Stimulated activated naive CD8-positive, alpha-beta T cell treated with anti-CD3 and anti-CD28 coated beads, Interleukin-15, Interleukin-2, amounts not matched to agents 100 ng/mL and 50 ng/mL, for 24 hours (primary cell): ENCODE results near the gene CIPC.
A peak's percentile ranks its signal among the peaks of the same experiment; 100 is the strongest.

Experiments
- H3K27ac Mint-ChIP-seq: one replicate; pipeline ENCODE4 v1.8.0; 2021; ENCODE audit warnings: mild to moderate bottlenecking, mixed read lengths
- H3K27me3 Mint-ChIP-seq: one replicate; pipeline ENCODE4 v1.8.0; 2021; ENCODE audit warnings: mixed read lengths
- H3K36me3 Mint-ChIP-seq: one replicate; pipeline ENCODE4 v1.8.0; 2021; ENCODE audit warnings: low read depth, mixed read lengths
- H3K4me1 Mint-ChIP-seq: one replicate; pipeline ENCODE4 v1.8.0; 2021; ENCODE audit warnings: low read depth, mixed read lengths
- H3K4me3 Mint-ChIP-seq: one replicate; pipeline ENCODE4 v1.8.0; 2021; ENCODE audit warnings: mild to moderate bottlenecking, mixed read lengths
- H3K9me3 Mint-ChIP-seq: one replicate; pipeline ENCODE4 v1.8.0; 2021; ENCODE audit warnings: mixed read lengths

CIPC gene

GRCh38 chr14:77124345-77125280, 26.6 kb downstream of the CIPC start:
- no peak overlapping the region for H3K27ac Mint-ChIP-seq
- peaks cover 12% of the 10 kb centered on the region for H3K36me3 Mint-ChIP-seq
- H3K4me3 Mint-ChIP-seq = peak overlapping the region; percentile 68
- H3K27me3 Mint-ChIP-seq = peaks cover 47% of the 10 kb centered on the region
- peaks cover 34% of the 10 kb centered on the region for H3K4me1 Mint-ChIP-seq
- H3K9me3 Mint-ChIP-seq = no peaks in the 10 kb centered on the region

- Mint-ChIP-seq H3K4me3 (peak overlapping the region; percentile 64), H3K27me3 (peaks cover 49% of the 10 kb centered on the region), H3K36me3 (peaks cover 8% of the 10 kb centered on the region), H3K4me1 (peaks cover 30% of the 10 kb centered on the region), H3K9me3 (no peaks in the 10 kb centered on the region), H3K27ac (no peak overlapping the region)
Observed at GRCh38 chr14:77125281-77125801, 27.3 kb downstream of the CIPC start.

GRCh38 chr14:77125823-77126325, 27.8 kb downstream of the CIPC start:
- Mint-ChIP-seq H3K4me3 (peak overlapping the region; percentile 64), H3K36me3 (peaks cover 5% of the 10 kb centered on the region), H3K9me3 (no peaks in the 10 kb centered on the region), H3K4me1 (peaks cover 25% of the 10 kb centered on the region), H3K27ac (no peak overlapping the region), H3K27me3 (peaks cover 49% of the 10 kb centered on the region)

GRCh38 chr14:77126461-77126990, 28.5 kb downstream of the CIPC start:
- no peaks in the 10 kb centered on the region for H3K9me3 Mint-ChIP-seq
- peaks cover 18% of the 10 kb centered on the region for H3K4me1 Mint-ChIP-seq
- peaks cover 3% of the 10 kb centered on the region for H3K36me3 Mint-ChIP-seq
- peaks cover 53% of the 10 kb centered on the region for H3K27me3 Mint-ChIP-seq
- no peak overlapping the region for H3K27ac Mint-ChIP-seq
- H3K4me3 Mint-ChIP-seq = no peak overlapping the region

- peaks cover 11% of the 10 kb centered on the region for H3K4me1 Mint-ChIP-seq
- H3K9me3 Mint-ChIP-seq = no peaks in the 10 kb centered on the region
- no peak overlapping the region for H3K4me3 Mint-ChIP-seq
- no peaks in the 10 kb centered on the region for H3K36me3 Mint-ChIP-seq
- H3K27me3 Mint-ChIP-seq = peaks cover 73% of the 10 kb centered on the region
- no peak overlapping the region for H3K27ac Mint-ChIP-seq
Observed at GRCh38 chr14:77128414-77128891, 30.4 kb downstream of the CIPC start.

GRCh38 chr14:77130386-77130785, 32.3 kb downstream of the CIPC start:
- peaks cover 2% of the 10 kb centered on the region for H3K4me1 Mint-ChIP-seq
- H3K36me3 Mint-ChIP-seq = no peaks in the 10 kb centered on the region
- H3K4me3 Mint-ChIP-seq = no peak overlapping the region
- no peaks in the 10 kb centered on the region for H3K9me3 Mint-ChIP-seq
- H3K27me3 Mint-ChIP-seq = peaks cover 78% of the 10 kb centered on the region
- H3K27ac Mint-ChIP-seq = no peak overlapping the region

- Mint-ChIP-seq H3K4me1 (no peaks in the 10 kb centered on the region), H3K27ac (no peak overlapping the region), H3K36me3 (no peaks in the 10 kb centered on the region), H3K27me3 (peaks cover 73% of the 10 kb centered on the region), H3K4me3 (no peak overlapping the region), H3K9me3 (no peaks in the 10 kb centered on the region)
Observed at GRCh38 chr14:77131206-77131605, 33.1 kb downstream of the CIPC start.

- Mint-ChIP-seq H3K4me1 (no peaks in the 10 kb centered on the region), H3K9me3 (no peaks in the 10 kb centered on the region), H3K36me3 (no peaks in the 10 kb centered on the region), H3K4me3 (no peak overlapping the region), H3K27ac (no peak overlapping the region), H3K27me3 (peaks cover 71% of the 10 kb centered on the region)
Observed at GRCh38 chr14:77131871-77132486, 33.9 kb downstream of the CIPC start.

GRCh38 chr14:77133720-77134338, 35.8 kb downstream of the CIPC start:
- Mint-ChIP-seq H3K4me3 (no peak overlapping the region), H3K27me3 (peaks cover 73% of the 10 kb centered on the region)

GRCh38 chr14:77139022-77139421, 41.0 kb downstream of the CIPC start:
- Mint-ChIP-seq H3K36me3 (no peaks in the 10 kb centered on the region), H3K4me1 (peaks cover 16% of the 10 kb centered on the region), H3K4me3 (no peak overlapping the region), H3K27me3 (peaks cover 76% of the 10 kb centered on the region), H3K27ac (no peak overlapping the region), H3K9me3 (no peaks in the 10 kb centered on the region)

More at GRCh38 chr14:77133720-77134338, 35.8 kb downstream of the CIPC start:
- no peak overlapping the region for H3K27ac Mint-ChIP-seq
- H3K36me3 Mint-ChIP-seq = no peaks in the 10 kb centered on the region
- H3K4me1 Mint-ChIP-seq = peaks cover 3% of the 10 kb centered on the region
- no peaks in the 10 kb centered on the region for H3K9me3 Mint-ChIP-seq

GRCh38 chr14:77139540-77140358, 41.7 kb downstream of the CIPC start:
- H3K4me3 Mint-ChIP-seq = peak overlapping the region; percentile 44
- peaks cover 16% of the 10 kb centered on the region for H3K4me1 Mint-ChIP-seq
- no peaks in the 10 kb centered on the region for H3K9me3 Mint-ChIP-seq
- H3K36me3 Mint-ChIP-seq = no peaks in the 10 kb centered on the region
- no peak overlapping the region for H3K27ac Mint-ChIP-seq
- H3K27me3 Mint-ChIP-seq = peaks cover 75% of the 10 kb centered on the region

GRCh38 chr14:77140359-77141213, 42.5 kb downstream of the CIPC start:
- H3K36me3 Mint-ChIP-seq = no peaks in the 10 kb centered on the region
- no peaks in the 10 kb centered on the region for H3K9me3 Mint-ChIP-seq
- peaks cover 76% of the 10 kb centered on the region for H3K27me3 Mint-ChIP-seq
- peak overlapping the region; percentile 44 for H3K4me3 Mint-ChIP-seq
- peaks cover 16% of the 10 kb centered on the region for H3K4me1 Mint-ChIP-seq
- H3K27ac Mint-ChIP-seq = no peak overlapping the region
